ENCODE measurements around the gene FAM177B. TPM values are rescaled to one million over a fixed set of nuclear protein-coding genes. Genes with fewer than 3 reads are reported as not detected.

FAM177B gene
- 1 to 10 TPM; 1.0 to 1.4 TPM for total RNA-seq
- not detected for polyA plus RNA-seq
- 0 to 0.58 (median 0.21) reads per million in 6 experiments for total RNA-seq

- peaks cover 0 to 22% (median 0%) of the 10 kb centered on the region in 4 donors for H3K4me1 Mint-ChIP-seq
- POLR2A ChIA-PET, result no interaction called here
- no peak for ATAC-seq
- no peak within 1 kb of the TSS for H3K4me3 Mint-ChIP-seq
- H3K9me3 Mint-ChIP-seq, result no peaks in the 10 kb centered on the region
- DNase-seq, result no peak
- H3K27ac Mint-ChIP-seq, result no peak within 1 kb of the TSS
- H3K36me3 Mint-ChIP-seq, result peaks cover 0 to 32% (median 6%) of the 10 kb centered on the region in 3 donors
- H3K27me3 Mint-ChIP-seq, result no peaks in the 10 kb centered on the region
These were observed at the start of gene FAM177B for GRCh38 chr1:222736972-222737371. FAM177B (plus strand) TSS chr1:222737202; CDS start chr1:222746546, 9,344 bp downstream.

- DNase-seq (no peak), ATAC-seq (no peak)
- POLR2A ChIA-PET, result interaction anchor here (1.0 kb wide), 1 partner anchor 20 kb away, joined by 3 read pairs; no protein-coding TSS in a partner anchor
- H3K27me3 Mint-ChIP-seq, result no peaks in the 10 kb centered on the region
- peaks cover 0 to 45% (median 9%) of the 10 kb centered on the region in 3 donors for H3K36me3 Mint-ChIP-seq
- H3K27ac Mint-ChIP-seq, result peak overlapping the region in 5 of 10 donors; percentile 10 to 74 (median 34)
- no peak overlapping the region for H3K4me3 Mint-ChIP-seq
- peaks cover 5 to 23% (median 18%) of the 10 kb centered on the region in 4 donors for H3K4me1 Mint-ChIP-seq
- no peaks in the 10 kb centered on the region for H3K9me3 Mint-ChIP-seq
These were observed 46.0 kb upstream of the FAM177B start for GRCh38 chr1:222691016-222691415.

- POLR2A ChIA-PET, result no interaction called here
- peak overlapping the region in 1 of 10 donors; percentile 20 for H3K27ac Mint-ChIP-seq
- no peak overlapping the region for H3K4me3 Mint-ChIP-seq
- no peak for ATAC-seq
- DNase-seq, result no peak
- no peaks in the 10 kb centered on the region for H3K9me3 Mint-ChIP-seq
- H3K27me3 Mint-ChIP-seq, result no peaks in the 10 kb centered on the region
- peaks cover 7 to 32% (median 25%) of the 10 kb centered on the region in 4 donors for H3K4me1 Mint-ChIP-seq
- H3K36me3 Mint-ChIP-seq, result peaks cover 0 to 44% (median 5%) of the 10 kb centered on the region in 3 donors
These were observed 42.1 kb upstream of the FAM177B start for GRCh38 chr1:222694927-222695326.

DNA sequence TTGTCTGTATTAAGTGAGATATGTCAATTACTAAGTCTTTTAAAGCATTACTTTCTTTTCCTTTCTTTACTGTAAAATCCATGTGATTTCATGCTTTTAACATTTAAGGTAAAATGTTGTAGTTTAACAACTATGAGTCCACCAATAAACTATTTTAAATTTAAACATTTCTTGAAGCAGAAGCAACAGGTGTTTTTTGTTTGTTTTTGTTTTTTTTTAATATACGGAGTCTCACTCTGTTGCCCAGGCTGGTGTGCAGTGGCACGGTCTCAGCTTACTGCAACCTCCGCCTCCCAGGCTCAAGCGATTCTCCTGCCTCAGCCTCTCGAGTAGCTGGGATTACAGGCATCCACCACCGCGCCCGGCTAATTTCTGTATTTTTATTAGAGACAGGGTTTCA lies 40.3 kb upstream of the FAM177B start:
- peaks cover 0 to 50% (median 8%) of the 10 kb centered on the region in 3 donors for H3K36me3 Mint-ChIP-seq
- no peak overlapping the region for H3K27ac Mint-ChIP-seq
- DNase-seq, result no peak
- POLR2A ChIA-PET, result no interaction called here
- ATAC-seq, result no peak
- no peaks in the 10 kb centered on the region for H3K9me3 Mint-ChIP-seq
- H3K4me3 Mint-ChIP-seq, result no peak overlapping the region
- H3K27me3 Mint-ChIP-seq, result no peaks in the 10 kb centered on the region
- H3K4me1 Mint-ChIP-seq, result peaks cover 7 to 26% (median 23%) of the 10 kb centered on the region in 4 donors

DNA sequence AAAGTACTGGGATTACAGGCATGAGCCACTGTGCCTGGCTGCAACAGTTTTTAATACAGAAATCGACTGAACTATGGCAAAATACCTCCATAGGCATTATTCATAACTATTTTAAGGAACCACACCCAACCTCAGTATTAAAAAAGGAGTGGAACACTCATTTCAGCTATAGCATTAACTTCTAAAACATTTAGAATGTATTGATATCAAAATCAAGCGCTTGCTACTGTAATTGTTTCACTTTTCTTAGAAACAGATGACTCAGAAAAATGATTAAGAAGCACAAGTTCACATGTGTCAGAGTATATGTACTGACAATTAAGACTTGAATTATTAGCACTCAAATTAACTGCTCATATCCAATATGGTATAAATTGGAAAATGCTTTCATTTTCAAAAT lies 39.8 kb upstream of the FAM177B start:
- Mint-ChIP-seq H3K36me3 (peaks cover 0 to 48% (median 11%) of the 10 kb centered on the region in 3 donors), H3K27ac (no peak overlapping the region), H3K9me3 (no peaks in the 10 kb centered on the region), H3K27me3 (no peaks in the 10 kb centered on the region), H3K4me3 (no peak overlapping the region), H3K4me1 (peaks cover 7 to 26% (median 23%) of the 10 kb centered on the region in 4 donors)
- DNase-seq (no peak), ATAC-seq (no peak)
- POLR2A ChIA-PET, result no interaction called here

GRCh38 chr1:222697826-222698225 lies 39.2 kb upstream of the FAM177B start:
- Mint-ChIP-seq H3K4me1 (peaks cover 7 to 26% (median 23%) of the 10 kb centered on the region in 4 donors), H3K27me3 (no peaks in the 10 kb centered on the region), H3K9me3 (no peaks in the 10 kb centered on the region), H3K36me3 (peaks cover 0 to 48% (median 11%) of the 10 kb centered on the region in 3 donors), H3K4me3 (no peak overlapping the region), H3K27ac (peak overlapping the region in 2 of 10 donors; percentile 19 to 31)
- POLR2A ChIA-PET, result no interaction called here
- no peak for ATAC-seq
- DNase-seq, result no peak

- no peaks in the 10 kb centered on the region for H3K27me3 Mint-ChIP-seq
- H3K4me1 Mint-ChIP-seq, result peaks cover 11 to 45% (median 40%) of the 10 kb centered on the region in 4 donors
- H3K36me3 Mint-ChIP-seq, result peaks cover 0 to 59% (median 21%) of the 10 kb centered on the region in 3 donors
- H3K27ac Mint-ChIP-seq, result peak overlapping the region in 2 of 10 donors; percentile 0 to 84
- H3K9me3 Mint-ChIP-seq, result peaks cover 0 to 3% (median 0%) of the 10 kb centered on the region in 9 donors
- no peak overlapping the region for H3K4me3 Mint-ChIP-seq
- ATAC-seq (no peak), DNase-seq (no peak)
- POLR2A ChIA-PET, result no interaction called here
These were observed 34.8 kb upstream of the FAM177B start for GRCh38 chr1:222702210-222702609.

DNA sequence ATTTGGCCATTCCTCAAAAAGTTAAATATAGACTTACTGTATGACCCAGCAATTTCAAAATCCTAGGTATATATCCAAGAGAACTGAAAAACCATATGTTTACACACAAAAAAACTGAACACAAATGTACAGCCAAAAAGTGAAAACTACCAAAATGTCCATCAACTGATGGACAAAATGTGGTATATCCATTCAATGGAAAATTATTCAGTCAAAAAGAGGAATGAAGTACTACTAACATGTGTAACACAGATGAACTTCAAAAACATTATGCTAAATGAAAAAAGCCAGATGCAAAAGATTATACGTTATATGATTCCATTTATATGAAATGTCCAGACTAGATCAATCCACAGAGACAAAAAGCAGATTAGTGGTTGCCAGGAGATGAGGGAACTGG lies 32.7 kb upstream of the FAM177B start:
- Mint-ChIP-seq H3K36me3 (peaks cover 0 to 63% (median 23%) of the 10 kb centered on the region in 3 donors), H3K4me1 (peaks cover 13 to 56% (median 48%) of the 10 kb centered on the region in 4 donors), H3K27me3 (no peaks in the 10 kb centered on the region), H3K27ac (peak overlapping the region in 1 of 10 donors; percentile 35), H3K9me3 (peaks cover 0 to 3% (median 0%) of the 10 kb centered on the region in 9 donors), H3K4me3 (peak overlapping the region in 2 of 10 donors; percentile 37 to 44)
- DNase-seq, result no peak
- ATAC-seq, result no peak
- POLR2A ChIA-PET, result no interaction called here

DNA sequence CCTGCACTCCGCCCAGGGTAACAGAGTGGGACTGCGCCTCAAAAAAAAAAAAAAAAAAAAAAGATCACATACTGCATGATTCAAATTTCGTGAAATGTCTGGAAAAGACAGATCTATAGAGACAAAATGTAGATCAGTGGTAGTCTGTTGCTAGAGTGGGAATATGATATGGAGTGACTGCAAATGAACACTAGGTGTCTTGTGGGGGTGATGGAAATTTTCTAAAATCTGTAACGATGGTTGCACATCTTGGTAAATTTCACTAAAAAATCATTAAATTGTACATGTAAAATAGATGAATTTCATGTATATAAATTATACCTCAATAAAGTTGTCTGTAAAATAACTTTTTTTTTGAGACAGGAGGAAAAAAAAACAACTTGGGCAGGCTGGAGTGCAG lies 30.2 kb upstream of the FAM177B start:
- no peaks in the 10 kb centered on the region for H3K27me3 Mint-ChIP-seq
- no peak for ATAC-seq
- peaks cover 19 to 74% (median 68%) of the 10 kb centered on the region in 4 donors for H3K4me1 Mint-ChIP-seq
- peak overlapping the region in 1 of 10 donors; percentile 22 for H3K4me3 Mint-ChIP-seq
- POLR2A ChIA-PET, result no interaction called here
- H3K36me3 Mint-ChIP-seq, result peaks cover 7 to 46% (median 16%) of the 10 kb centered on the region in 3 donors
- DNase-seq, result no peak
- H3K27ac Mint-ChIP-seq, result peak overlapping the region in 1 of 10 donors; percentile 21
- H3K9me3 Mint-ChIP-seq, result peaks cover 0 to 3% (median 0%) of the 10 kb centered on the region in 9 donors

- Mint-ChIP-seq H3K27ac (peak overlapping the region in 6 of 10 donors; percentile 4 to 99 (median 60)), H3K4me1 (peaks cover 15 to 72% (median 64%) of the 10 kb centered on the region in 4 donors)
These were observed 27.3 kb upstream of the FAM177B start for GRCh38 chr1:222709700-222710153.

DNA sequence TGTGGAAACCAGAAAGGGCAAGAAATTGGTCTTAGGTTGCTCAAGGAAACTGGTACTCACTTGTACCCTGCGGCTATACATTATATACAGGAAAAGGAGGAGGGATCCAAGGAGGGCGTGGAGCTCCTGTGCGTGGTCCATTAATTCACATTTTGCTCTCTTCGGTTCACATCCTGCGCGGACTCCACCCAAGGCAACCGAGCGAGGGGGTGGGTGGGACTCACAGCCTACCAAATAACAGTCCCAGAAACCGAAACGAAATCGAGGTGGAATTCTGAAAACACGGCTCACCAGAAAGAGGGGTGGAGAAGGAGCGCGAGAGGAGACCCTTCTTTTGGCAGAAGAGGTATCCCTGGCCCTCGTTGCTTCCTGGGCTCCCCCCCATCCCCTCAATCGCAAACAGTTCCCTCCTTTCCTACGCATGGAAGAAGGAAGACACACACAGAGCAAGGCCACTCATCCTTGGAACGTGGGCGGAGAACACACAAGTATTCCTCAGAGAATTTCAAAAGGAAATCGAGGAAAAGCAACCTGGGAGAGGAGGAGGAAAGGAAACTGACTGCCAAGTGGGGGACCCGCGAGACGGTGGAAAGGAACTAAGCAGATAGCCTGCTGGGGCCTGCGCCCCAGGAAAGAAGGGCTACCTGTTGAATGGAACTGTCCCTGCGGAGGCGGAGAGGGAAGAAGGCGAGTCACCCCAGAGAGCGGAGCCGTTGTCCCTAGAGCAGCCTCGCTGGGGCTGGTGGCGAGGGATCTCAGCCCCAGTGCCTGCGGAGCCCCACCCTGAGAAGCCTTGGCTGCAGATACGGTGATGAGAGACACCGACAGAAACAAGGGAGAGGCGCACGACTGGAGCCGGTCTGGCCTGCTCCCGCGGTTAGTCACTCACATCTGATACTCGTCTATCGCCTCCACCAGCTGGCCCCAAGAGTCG lies 25.4 kb upstream of the FAM177B start:
- H3K27me3 Mint-ChIP-seq, result no peaks in the 10 kb centered on the region
- DNase-seq, result peak; percentile 37 to 78 (median 52)
- peak; percentile 18 to 26 for ATAC-seq
- H3K4me1 Mint-ChIP-seq, result peaks cover 10 to 60% (median 52%) of the 10 kb centered on the region in 4 donors
- H3K4me3 Mint-ChIP-seq, result peak overlapping the region; percentile 96 to 100 (median 97)
- POLR2A ChIA-PET, result interaction anchor here (0.8 to 2.3 kb wide), 19 partner anchors 21 to 1134 kb away, joined by 3 to 55 read pairs (median 5); partner anchors contain the start of genes DUSP10, TAF1A and TP53BP2
- peak overlapping the region; percentile 99 to 100 (median 100) for H3K27ac Mint-ChIP-seq
- no peaks in the 10 kb centered on the region for H3K9me3 Mint-ChIP-seq
- H3K36me3 Mint-ChIP-seq, result peaks cover 8 to 23% (median 8%) of the 10 kb centered on the region in 3 donors

More at GRCh38 chr1:222709700-222710153, 27.3 kb upstream of the FAM177B start:
- ATAC-seq (no peak), DNase-seq (no peak)
- peaks cover 4 to 26% (median 8%) of the 10 kb centered on the region in 3 donors for H3K36me3 Mint-ChIP-seq
- peak overlapping the region in 8 of 10 donors; percentile 54 to 100 (median 97) for H3K4me3 Mint-ChIP-seq
- no peaks in the 10 kb centered on the region for H3K27me3 Mint-ChIP-seq
- POLR2A ChIA-PET, result interaction anchor here (1.5 to 1.8 kb wide), 2 partner anchors 29 to 55 kb away, joined by 4 to 5 read pairs; no protein-coding TSS in a partner anchor
- no peaks in the 10 kb centered on the region for H3K9me3 Mint-ChIP-seq

DNA sequence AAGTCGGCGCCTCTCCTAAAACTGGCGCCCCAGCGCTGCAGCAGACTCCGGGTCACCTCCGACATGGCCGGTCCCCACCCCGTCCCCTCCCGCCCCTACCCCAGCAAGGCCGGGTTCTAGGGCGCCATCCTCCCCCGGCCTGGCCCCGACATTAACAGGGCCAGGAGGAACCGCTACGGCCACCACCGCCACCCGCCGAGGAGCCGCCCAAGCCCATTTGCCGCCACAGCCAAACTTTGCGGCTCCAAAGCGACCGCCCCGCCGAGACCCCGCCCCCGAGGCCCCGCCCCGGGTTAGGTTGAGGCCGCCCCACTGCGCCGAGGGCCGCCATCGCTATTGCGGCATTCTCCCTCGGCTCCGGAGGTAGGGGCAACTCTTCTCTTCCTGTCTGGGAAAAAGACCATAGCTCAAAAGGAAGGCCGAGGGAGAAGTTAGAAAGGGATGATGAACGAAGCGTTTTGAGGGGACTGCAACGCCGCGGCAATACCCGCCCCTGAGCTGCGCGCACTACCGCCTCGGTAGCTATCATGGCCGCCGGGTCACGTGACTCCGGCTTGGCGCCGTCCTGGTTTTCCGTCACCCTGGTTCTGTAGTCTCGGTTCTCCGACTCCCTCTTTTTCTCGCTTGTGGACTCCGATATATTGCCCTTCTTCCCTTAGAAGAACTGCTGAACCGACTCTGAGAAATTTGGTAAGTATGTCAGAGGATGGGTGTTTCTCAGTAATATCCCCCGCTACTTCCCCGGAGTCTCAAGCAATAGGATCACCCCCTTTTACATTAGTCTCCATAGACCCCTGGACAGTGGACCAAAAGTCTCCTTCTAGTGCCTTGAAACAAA lies 24.5 kb upstream of the FAM177B start, which contains the start of the genes AIDA and BROX:
AIDA (minus strand) TSS at position 239 of the 838 bp plus-strand sequence; CDS start at position 65, 174 bp downstream.
BROX (plus strand) TSS at position 312 of the 838 bp plus-strand sequence. CDS start 3,136 bp downstream, outside the sequence.
- Mint-ChIP-seq H3K27me3 (no peaks in the 10 kb centered on the region), H3K36me3 (peaks cover 8 to 24% (median 14%) of the 10 kb centered on the region in 3 donors), H3K9me3 (no peaks in the 10 kb centered on the region), H3K4me1 (peaks cover 11 to 61% (median 52%) of the 10 kb centered on the region in 4 donors), H3K4me3 (peak within 1 kb of the TSS; percentile 96 to 100 (median 97)), H3K27ac (peak within 1 kb of the TSS; percentile 99 to 100 (median 100))
- DNase-seq (peak; percentile 84 to 99 (median 95)), ATAC-seq (peak; percentile 72 to 74)
- POLR2A ChIA-PET, result interaction anchor here (0.7 to 2.3 kb wide), 24 partner anchors 9 to 1722 kb away, joined by 3 to 55 read pairs (median 5); partner anchors contain the start of genes CAPN2, DUSP10, MIA3 and TAF1A

Data from naive thymus-derived CD8-positive, alpha-beta T cell (primary cell).